ENCODE measurements around the gene YPEL2. TPM values are rescaled to one million over a fixed set of nuclear protein-coding genes. Genes with fewer than 3 reads are reported as not detected.

Gene YPEL2
- polyA plus RNA-seq, 1 donor (not counting 4 experiments of a cell fraction or from before 2014, with no cell fraction given), result 4.6 TPM

- DNase-seq (ENCODE audit: low read depth, low spot score) (no peak), FAIRE-seq (no peak)
- H3K27me3 ChIP-seq (ENCODE audit: control insufficient read depth, extremely low read depth, insufficient read depth, low read length), result no peaks in the 10 kb centered on the region
- H3K9ac ChIP-seq (ENCODE audit: control insufficient read depth, extremely low read depth, insufficient read depth, low read length), result no peak overlapping the region
- H3K36me3 ChIP-seq (ENCODE audit: control insufficient read depth in 2 of 2, extremely low read depth in 1 of 2, insufficient read depth in 2 of 2, low read length in 2 of 2), result no peaks in the 10 kb centered on the region
- no peak overlapping the region for H3K4me3 ChIP-seq (ENCODE audit: control insufficient read depth in 2 of 3, extremely low read depth in 1 of 3, insufficient read depth in 2 of 3, low read depth in 1 of 3, low read length in 3 of 3)
- H3K79me2 ChIP-seq (ENCODE audit: control insufficient read depth, insufficient read depth, low read length), result no peaks in the 10 kb centered on the region
- no peak overlapping the region for H3K4me2 ChIP-seq (ENCODE audit: control insufficient read depth, extremely low read depth, insufficient read depth, low read depth, low read length)
- H4K20me1 ChIP-seq (ENCODE audit: control insufficient read depth, extremely low read depth, insufficient read depth, low read length), result no peaks in the 10 kb centered on the region
- no peaks in the 10 kb centered on the region for H3K9me3 ChIP-seq (ENCODE audit: control insufficient read depth, low read depth, low read length)
- H2AFZ ChIP-seq (ENCODE audit: control insufficient read depth, low read length), result no peak overlapping the region
- TF ChIP-seq EZH2 (IDR thresholded peaks at IDR 0.05; ENCODE audit: low read length) (no peak), CTCF (optimal IDR thresholded peaks at IDR 0.05 in 1 of 3, IDR thresholded peaks at IDR 0.05 in 1 of 3, conservative IDR thresholded peaks at IDR 0.05 in 1 of 3; ENCODE audit: extremely low read depth in 1 of 3, insufficient read depth in 2 of 3, low read length in 3 of 3) (no peak)
- H3K4me1 ChIP-seq (ENCODE audit: control insufficient read depth, extremely low read depth, insufficient read depth, low read length), result no peaks in the 10 kb centered on the region
- H3K9me1 ChIP-seq (ENCODE audit: control insufficient read depth, extremely low read depth, insufficient read depth, low read length), result no peaks in the 10 kb centered on the region
- dilution Hi-C loops (cut with MboI; ENCODE audit: extremely low pct_ligation_motif_present, low sequenced_read_pairs), result no loop called here
- H3K27ac ChIP-seq (ENCODE audit: control insufficient read depth, insufficient read depth, low read length), result no peak overlapping the region
These were observed 74.7 kb downstream of the YPEL2 start for GRCh38 chr17:59405944-59406705.

DNA sequence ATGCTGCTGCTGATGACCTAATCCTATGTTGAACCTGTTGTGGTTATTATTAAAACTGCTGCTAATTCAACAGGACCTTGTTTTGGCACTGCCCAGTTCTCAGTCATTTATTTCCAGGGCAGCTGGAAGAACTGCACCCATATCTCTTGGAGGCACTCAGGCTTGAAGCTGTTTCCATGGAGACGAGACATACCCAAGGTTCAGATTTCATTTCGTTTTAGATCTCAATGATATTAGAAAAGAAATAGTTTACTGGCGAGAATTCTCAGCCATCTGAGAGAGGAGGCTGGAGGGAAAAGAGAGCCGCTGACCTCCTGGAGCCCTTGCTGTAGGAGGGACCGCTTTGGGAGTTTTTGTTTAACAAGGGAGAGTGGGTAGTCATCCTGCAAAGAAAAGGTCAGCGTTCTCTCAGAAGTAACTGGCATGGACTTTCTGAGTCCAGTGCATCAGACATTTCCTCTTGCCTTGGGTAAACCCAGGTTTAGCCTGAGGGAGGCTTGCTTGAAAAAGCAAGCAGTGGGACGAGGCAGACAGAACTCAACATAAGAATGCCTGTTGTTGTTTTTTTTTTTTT is 75.4 kb downstream of the YPEL2 start:
- Histone ChIP-seq H3K9me3 (ENCODE audit: control insufficient read depth, low read depth, low read length) (no peaks in the 10 kb centered on the region), H4K20me1 (ENCODE audit: control insufficient read depth, extremely low read depth, insufficient read depth, low read length) (no peaks in the 10 kb centered on the region), H3K79me2 (ENCODE audit: control insufficient read depth, insufficient read depth, low read length) (no peaks in the 10 kb centered on the region), H3K27ac (ENCODE audit: control insufficient read depth, insufficient read depth, low read length) (no peak overlapping the region), H3K27me3 (ENCODE audit: control insufficient read depth, extremely low read depth, insufficient read depth, low read length) (no peaks in the 10 kb centered on the region), H3K4me1 (ENCODE audit: control insufficient read depth, extremely low read depth, insufficient read depth, low read length) (no peaks in the 10 kb centered on the region), H3K4me3 (ENCODE audit: control insufficient read depth in 2 of 3, extremely low read depth in 1 of 3, insufficient read depth in 2 of 3, low read depth in 1 of 3, low read length in 3 of 3) (no peak overlapping the region), H3K4me2 (ENCODE audit: control insufficient read depth, extremely low read depth, insufficient read depth, low read depth, low read length) (no peak overlapping the region), H2AFZ (ENCODE audit: control insufficient read depth, low read length) (no peak overlapping the region), H3K9me1 (ENCODE audit: control insufficient read depth, extremely low read depth, insufficient read depth, low read length) (no peaks in the 10 kb centered on the region), H3K36me3 (ENCODE audit: control insufficient read depth in 2 of 2, extremely low read depth in 1 of 2, insufficient read depth in 2 of 2, low read length in 2 of 2) (no peaks in the 10 kb centered on the region), H3K9ac (ENCODE audit: control insufficient read depth, extremely low read depth, insufficient read depth, low read length) (no peak overlapping the region)
- dilution Hi-C loops (cut with MboI; ENCODE audit: extremely low pct_ligation_motif_present, low sequenced_read_pairs), result no loop called here
- TF ChIP-seq CTCF (optimal IDR thresholded peaks at IDR 0.05 in 1 of 3, IDR thresholded peaks at IDR 0.05 in 1 of 3, conservative IDR thresholded peaks at IDR 0.05 in 1 of 3; ENCODE audit: extremely low read depth in 1 of 3, insufficient read depth in 2 of 3, low read length in 3 of 3) (no peak), EZH2 (IDR thresholded peaks at IDR 0.05; ENCODE audit: low read length) (no peak)
- FAIRE-seq, result no peak
- no peak for DNase-seq (ENCODE audit: low read depth, low spot score)

All from keratinocyte (primary cell).